Tibial artery (tissue), 4 donors: ENCODE results near the gene NECAP2.
"Not testable (repeated sequence)": the region's sequence is repeated elsewhere in the genome, so short reads cannot be mapped to it uniquely, and the experiment has no call there.

Experiments used
- DNase-seq, 2 donors: peaks; one replicate each; pipeline ENCODE4 v3.0.0-alpha.2; 2019
- H3K27ac ChIP-seq, 2 donors: fragments of 200-600 bp; sonication (generic) in 1 of 2; 1 replicate in 1 of 2; 2 replicates in 1 of 2; pipeline ENCODE4 v1.5.1; 2018 to 2019; ENCODE audit warnings: mild to moderate bottlenecking in 1 of 2
- H3K27me3 ChIP-seq, 2 donors: fragments of 200-600 bp; sonication (generic) in 1 of 2; one replicate each; pipeline versions ENCODE4 v1.5.1 to v1.6.0; 2016 to 2019
- H3K36me3 ChIP-seq, 3 donors: fragments of 200-600 bp; sonication (generic) in 2 of 3; one replicate each; pipeline ENCODE4 v1.5.1; 2016 to 2019; ENCODE audit warnings: mild to moderate bottlenecking in 2 of 3
- H3K4me1 ChIP-seq, 4 donors: fragments of 200-600 bp; sonication (generic) in 2 of 4; 1 replicate in 3 of 4; 2 replicates in 1 of 4; pipeline ENCODE4 v1.5.1; 2016 to 2019
- H3K4me3 ChIP-seq, 2 donors: fragments of 200-600 bp; sonication (generic) in 1 of 2; 1 replicate in 1 of 2; 2 replicates in 1 of 2; pipeline ENCODE4 v1.5.1; 2018 to 2019; ENCODE audit warnings: mild to moderate bottlenecking in 2 of 2
- H3K9me3 ChIP-seq, 3 donors: fragments of 200-600 bp; sonication (generic) in 1 of 3; one replicate each; pipeline ENCODE4 v1.5.1; 2016 to 2019
- intact Hi-C: fragments of 100-400 bp; cut with DNase I; formaldehyde crosslinking; loops from one replicate; pipeline ENCODE4 v1.15.0; 2023; ENCODE audit warnings: low total_unique reads
- TF ChIP-seq, protein P1 (sequence below), 2 experiments: fragments of 200-600 bp in 1 of 2; fragments of 450-650 bp in 1 of 2; IDR thresholded peaks; one replicate each; pipeline ENCODE4 v1.5.1; 2017 to 2019; ENCODE audit warnings: antibody characterized with exemption in 2 of 2, mild to moderate bottlenecking in 1 of 2, moderate library complexity in 1 of 2

NECAP2 gene

GRCh38 chr1:16478091-16478490, 37.6 kb downstream of the NECAP2 start:
- TF ChIP-seq, protein P1, sequence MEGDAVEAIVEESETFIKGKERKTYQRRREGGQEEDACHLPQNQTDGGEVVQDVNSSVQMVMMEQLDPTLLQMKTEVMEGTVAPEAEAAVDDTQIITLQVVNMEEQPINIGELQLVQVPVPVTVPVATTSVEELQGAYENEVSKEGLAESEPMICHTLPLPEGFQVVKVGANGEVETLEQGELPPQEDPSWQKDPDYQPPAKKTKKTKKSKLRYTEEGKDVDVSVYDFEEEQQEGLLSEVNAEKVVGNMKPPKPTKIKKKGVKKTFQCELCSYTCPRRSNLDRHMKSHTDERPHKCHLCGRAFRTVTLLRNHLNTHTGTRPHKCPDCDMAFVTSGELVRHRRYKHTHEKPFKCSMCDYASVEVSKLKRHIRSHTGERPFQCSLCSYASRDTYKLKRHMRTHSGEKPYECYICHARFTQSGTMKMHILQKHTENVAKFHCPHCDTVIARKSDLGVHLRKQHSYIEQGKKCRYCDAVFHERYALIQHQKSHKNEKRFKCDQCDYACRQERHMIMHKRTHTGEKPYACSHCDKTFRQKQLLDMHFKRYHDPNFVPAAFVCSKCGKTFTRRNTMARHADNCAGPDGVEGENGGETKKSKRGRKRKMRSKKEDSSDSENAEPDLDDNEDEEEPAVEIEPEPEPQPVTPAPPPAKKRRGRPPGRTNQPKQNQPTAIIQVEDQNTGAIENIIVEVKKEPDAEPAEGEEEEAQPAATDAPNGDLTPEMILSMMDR (IDR thresholded peaks at IDR 0.05): no peak
- Histone ChIP-seq H3K27me3 (no peaks in the 10 kb centered on the region), H3K4me1 (no peaks in the 10 kb centered on the region), H3K9me3 (no peaks in the 10 kb centered on the region), H3K27ac (no peak overlapping the region), H3K36me3 (peaks cover 76 to 95% (median 87%) of the 10 kb centered on the region in 3 donors), H3K4me3 (no peak overlapping the region)
- DNase-seq: peak in 1 of 2 donors; percentile 58
- intact Hi-C loops: no loop called here

- peaks cover 64 to 95% (median 72%) of the 10 kb centered on the region in 3 donors for H3K36me3 ChIP-seq
- H3K27me3 ChIP-seq, H3K27ac ChIP-seq, H3K4me1 ChIP-seq, H3K9me3 ChIP-seq, intact Hi-C loops, H3K4me3 ChIP-seq: not testable (repeated sequence)
- peak in 1 of 2 donors; percentile 56 for DNase-seq
These were observed 42.6 kb downstream of the NECAP2 start for GRCh38 chr1:16483146-16483545.

- H3K27ac ChIP-seq, H3K27me3 ChIP-seq, intact Hi-C loops, H3K9me3 ChIP-seq, H3K4me1 ChIP-seq, H3K4me3 ChIP-seq: not testable (repeated sequence)
- DNase-seq: peak in 1 of 2 donors; percentile 49
- peaks cover 61 to 95% (median 70%) of the 10 kb centered on the region in 3 donors for H3K36me3 ChIP-seq
These were observed 43.3 kb downstream of the NECAP2 start for GRCh38 chr1:16483639-16484500.

GRCh38 chr1:16484501-16484835, 43.9 kb downstream of the NECAP2 start:
- peaks cover 59 to 100% (median 73%) of the 10 kb centered on the region in 3 donors for H3K36me3 ChIP-seq
- DNase-seq: peak in 1 of 2 donors; percentile 48
- no peaks in the 10 kb centered on the region for H3K4me1 ChIP-seq
- H3K9me3 ChIP-seq: no peaks in the 10 kb centered on the region
- no peaks in the 10 kb centered on the region for H3K27me3 ChIP-seq
- intact Hi-C loops: no loop called here
- H3K4me3 ChIP-seq: no peak overlapping the region
- H3K27ac ChIP-seq: no peak overlapping the region
- TF ChIP-seq, protein P1 (IDR thresholded peaks at IDR 0.05): no peak

DNA sequence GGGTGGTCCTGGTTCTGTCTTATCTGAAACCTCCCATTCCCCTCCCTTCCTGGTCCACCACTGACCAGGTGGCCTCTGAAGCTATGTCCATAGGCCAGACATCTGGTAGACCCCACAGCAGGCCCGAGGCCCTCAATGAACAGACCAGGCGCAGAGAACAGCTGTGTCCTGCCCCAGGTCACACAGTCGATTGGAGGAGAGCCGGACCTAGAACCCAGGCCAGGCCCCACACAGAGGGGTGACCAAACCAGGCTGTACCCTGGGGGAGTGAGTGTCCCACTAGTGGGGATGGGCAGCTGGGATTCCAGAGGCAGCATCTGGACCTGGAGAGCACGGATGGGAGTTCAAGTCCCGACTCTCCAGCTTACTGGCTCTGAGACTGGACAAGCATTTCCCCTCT, 44.4 kb downstream of the NECAP2 start:
- TF ChIP-seq, protein P1 (IDR thresholded peaks at IDR 0.05): no peak
- H3K27ac ChIP-seq: no peak overlapping the region
- H3K36me3 ChIP-seq: peaks cover 55 to 100% (median 75%) of the 10 kb centered on the region in 3 donors
- H3K4me3 ChIP-seq: no peak overlapping the region
- peak in 1 of 2 donors; percentile 54 for DNase-seq
- no peaks in the 10 kb centered on the region for H3K27me3 ChIP-seq
- H3K9me3 ChIP-seq: no peaks in the 10 kb centered on the region
- H3K4me1 ChIP-seq: no peaks in the 10 kb centered on the region
- intact Hi-C loops: no loop called here

- H3K27ac ChIP-seq, intact Hi-C loops, H3K9me3 ChIP-seq, H3K4me1 ChIP-seq, H3K27me3 ChIP-seq, H3K4me3 ChIP-seq: not testable (repeated sequence)
- DNase-seq: peak in 1 of 2 donors; percentile 45
- H3K36me3 ChIP-seq: peaks cover 55 to 98% (median 76%) of the 10 kb centered on the region in 3 donors
These were observed 45.8 kb downstream of the NECAP2 start for GRCh38 chr1:16486316-16486715.

DNA sequence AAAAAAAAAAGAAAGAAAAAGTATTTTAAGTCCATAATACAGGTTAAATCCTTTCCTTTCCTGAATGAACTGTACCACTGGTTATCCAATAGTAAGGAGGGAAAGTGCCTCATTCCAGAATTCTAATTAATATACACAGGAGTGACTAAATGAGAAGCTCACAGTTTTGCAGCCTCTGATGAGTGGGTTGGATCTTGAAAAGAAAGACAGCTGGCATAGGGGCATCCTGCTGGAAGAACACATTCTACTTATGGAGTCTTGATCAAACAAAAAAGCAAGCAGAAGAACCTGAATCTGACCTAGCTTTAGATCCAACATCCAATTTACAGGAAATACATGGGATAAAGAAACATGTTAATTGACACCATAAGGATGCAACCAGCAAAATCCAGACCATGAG, 46.5 kb downstream of the NECAP2 start:
- H3K4me3 ChIP-seq, H3K4me1 ChIP-seq, H3K27ac ChIP-seq, DNase-seq, H3K27me3 ChIP-seq, intact Hi-C loops, H3K9me3 ChIP-seq: not testable (repeated sequence)
- peaks cover 51 to 91% (median 69%) of the 10 kb centered on the region in 3 donors for H3K36me3 ChIP-seq

DNA sequence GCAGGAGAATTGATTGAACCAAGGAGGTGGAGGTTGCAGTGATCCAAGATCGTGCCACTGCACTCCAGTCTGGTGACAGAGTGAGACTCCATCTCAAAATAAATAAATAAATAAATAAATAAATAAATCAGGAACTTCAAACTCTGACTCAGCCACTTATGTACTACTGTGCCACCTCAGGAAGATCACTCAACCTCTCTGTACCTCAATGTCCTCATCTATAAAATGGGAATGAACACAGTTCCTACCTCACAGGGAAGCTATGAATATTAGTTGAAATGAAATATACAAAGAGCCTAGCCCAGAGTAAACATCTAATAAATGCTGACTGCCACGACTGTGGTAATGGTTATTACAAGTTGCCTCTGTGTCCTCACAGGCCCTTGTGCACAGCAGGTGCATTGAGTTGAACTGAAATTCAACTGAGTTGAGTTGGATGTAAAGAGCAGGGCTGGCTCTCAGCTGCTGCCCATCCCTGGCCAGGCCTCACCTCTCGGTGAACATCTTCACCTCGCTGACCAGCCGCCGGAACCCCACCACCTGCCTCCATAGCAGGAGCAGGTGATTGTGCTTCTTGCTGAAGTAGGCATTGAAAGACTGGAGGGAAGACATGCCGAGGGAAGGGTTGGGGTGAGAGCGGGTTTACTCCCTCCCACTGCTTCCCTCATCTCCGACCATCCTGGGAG, 48.8 kb downstream of the NECAP2 start:
- H3K27ac ChIP-seq, intact Hi-C loops, H3K4me1 ChIP-seq, H3K4me3 ChIP-seq, H3K9me3 ChIP-seq, H3K27me3 ChIP-seq: not testable (repeated sequence)
- peak in 1 of 2 donors; percentile 39 for DNase-seq
- peaks cover 31 to 68% (median 48%) of the 10 kb centered on the region in 3 donors for H3K36me3 ChIP-seq
